CD4-positive, alpha-beta T cell treated with Interleukin-6 at 100 ng/mL for 8 hours (primary cell): ENCODE data around the gene AKT1S1.

Source experiments
- DNase-seq: peaks from one replicate; pipeline ENCODE4 v3.0.0-alpha.2; 2020; ENCODE audit warnings: mixed read lengths, low spot score

Gene AKT1S1

GRCh38 chr19:49869009-49869483 lies 8.1 kb downstream of the AKT1S1 start:
- no peak for DNase-seq

GRCh38 chr19:49866933-49867782 lies 10.0 kb downstream of the AKT1S1 start, which contains the start of gene PNKP:
TSS of gene PNKP (minus strand) at chr19:49867576. CDS start at chr19:49867204, 372 bp downstream.
- peak; percentile 86 for DNase-seq

- no peak for DNase-seq
Observed at GRCh38 chr19:49864890-49865289, 12.3 kb downstream of the AKT1S1 start.

- DNase-seq = no peak
Observed at GRCh38 chr19:49863935-49864320, 13.2 kb downstream of the AKT1S1 start.

GRCh38 chr19:49863254-49863934 lies 13.8 kb downstream of the AKT1S1 start:
- DNase-seq = no peak

GRCh38 chr19:49862391-49863253 lies 14.5 kb downstream of the AKT1S1 start:
- DNase-seq = no peak

- DNase-seq = no peak
Observed at GRCh38 chr19:49861541-49862378, 15.4 kb downstream of the AKT1S1 start.

GRCh38 chr19:49861107-49861506 lies 16.0 kb downstream of the AKT1S1 start:
- DNase-seq = no peak

- DNase-seq = no peak
Observed at GRCh38 chr19:49860336-49861102, 16.6 kb downstream of the AKT1S1 start.

- no peak for DNase-seq
Observed at GRCh38 chr19:49859682-49860335, 17.3 kb downstream of the AKT1S1 start.

- DNase-seq = no peak
Observed at GRCh38 chr19:49858088-49858985, 18.8 kb downstream of the AKT1S1 start.

GRCh38 chr19:49857838-49858087 lies 19.4 kb downstream of the AKT1S1 start:
- no peak for DNase-seq

GRCh38 chr19:49857061-49857837 lies 19.9 kb downstream of the AKT1S1 start:
- DNase-seq = no peak

- no peak for DNase-seq
Observed at GRCh38 chr19:49856574-49857021, 20.6 kb downstream of the AKT1S1 start.

- DNase-seq = no peak
Observed at GRCh38 chr19:49855676-49856573, 21.2 kb downstream of the AKT1S1 start.

GRCh38 chr19:49855277-49855675 lies 21.9 kb downstream of the AKT1S1 start:
- DNase-seq = no peak
